ENCODE measurements around the gene ZNF775.

DNA sequence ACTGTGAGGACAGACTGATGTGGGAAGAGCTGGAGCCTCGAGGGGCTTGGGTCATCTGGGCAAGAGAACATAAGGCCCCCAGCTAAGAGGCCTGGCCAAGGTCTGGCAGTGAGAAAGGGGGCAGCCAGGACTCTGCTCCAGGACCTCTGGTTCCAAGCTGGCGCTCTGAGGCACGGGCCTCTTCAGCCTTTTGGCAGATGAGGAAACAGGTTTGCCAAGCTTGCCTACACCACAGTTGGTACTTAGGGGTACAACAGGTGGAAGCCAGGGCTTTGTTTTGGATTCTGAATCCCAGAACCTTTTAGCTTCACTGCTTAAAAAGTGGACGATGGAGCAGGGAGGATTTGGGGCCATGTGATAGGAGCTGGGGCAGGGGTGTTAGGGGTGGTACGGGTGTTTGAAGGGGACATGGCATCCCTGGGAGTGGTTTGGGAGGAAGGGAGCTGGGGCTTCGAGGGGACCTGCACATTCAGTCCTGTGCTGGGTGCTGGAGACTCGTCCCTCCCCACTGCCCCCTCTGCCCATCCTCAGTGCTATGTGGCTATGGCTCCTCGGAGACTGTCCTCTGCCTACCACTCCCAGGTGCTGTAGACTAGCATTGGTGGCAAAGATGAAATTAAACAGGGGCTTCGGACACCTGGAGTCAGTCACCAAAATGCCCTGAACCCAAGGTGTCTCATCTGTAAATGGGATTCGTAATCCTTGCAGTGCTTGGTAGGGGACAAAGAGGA lies 30.3 kb downstream of the ZNF775 start:
- TF ChIP-seq, protein P1, sequence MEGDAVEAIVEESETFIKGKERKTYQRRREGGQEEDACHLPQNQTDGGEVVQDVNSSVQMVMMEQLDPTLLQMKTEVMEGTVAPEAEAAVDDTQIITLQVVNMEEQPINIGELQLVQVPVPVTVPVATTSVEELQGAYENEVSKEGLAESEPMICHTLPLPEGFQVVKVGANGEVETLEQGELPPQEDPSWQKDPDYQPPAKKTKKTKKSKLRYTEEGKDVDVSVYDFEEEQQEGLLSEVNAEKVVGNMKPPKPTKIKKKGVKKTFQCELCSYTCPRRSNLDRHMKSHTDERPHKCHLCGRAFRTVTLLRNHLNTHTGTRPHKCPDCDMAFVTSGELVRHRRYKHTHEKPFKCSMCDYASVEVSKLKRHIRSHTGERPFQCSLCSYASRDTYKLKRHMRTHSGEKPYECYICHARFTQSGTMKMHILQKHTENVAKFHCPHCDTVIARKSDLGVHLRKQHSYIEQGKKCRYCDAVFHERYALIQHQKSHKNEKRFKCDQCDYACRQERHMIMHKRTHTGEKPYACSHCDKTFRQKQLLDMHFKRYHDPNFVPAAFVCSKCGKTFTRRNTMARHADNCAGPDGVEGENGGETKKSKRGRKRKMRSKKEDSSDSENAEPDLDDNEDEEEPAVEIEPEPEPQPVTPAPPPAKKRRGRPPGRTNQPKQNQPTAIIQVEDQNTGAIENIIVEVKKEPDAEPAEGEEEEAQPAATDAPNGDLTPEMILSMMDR (IDR thresholded peaks at IDR 0.05), result no peak
- TF ChIP-seq POLR2A (IDR thresholded peaks at IDR 0.05), result no peak

Measured in lower leg skin (tissue), 3 donors.